Heart right ventricle (tissue), 16 donors: ENCODE data around the gene MAPK11. TPM values are rescaled to one million over a fixed set of nuclear protein-coding genes. Genes with fewer than 3 reads are reported as not detected.

Experiments used
- ATAC-seq, 8 donors: fragments of 200-7000 bp; cut with Tn5 transposase; one replicate each; pipeline ENCODE4 v1.9.1; 2020; ENCODE audit warnings: mild to moderate bottlenecking in 8 of 8, moderate library complexity in 8 of 8, moderate number of reproducible peaks in 1 of 8
- DNase-seq, 2 donors: peaks; one replicate each; pipeline ENCODE4 v3.0.0-alpha.2; 2020
- H3K27ac ChIP-seq, 10 donors: fragments of 200-600 bp; sonication (generic) in 2 of 10; one replicate each; pipeline versions ENCODE4 v1.5.0 to v1.8.0; 2020 to 2022; ENCODE audit warnings: mild to moderate bottlenecking in 3 of 10
- H3K27me3 ChIP-seq, 7 donors: fragments of 200-600 bp; one replicate each; pipeline ENCODE4 v1.8.0; 2021 to 2022; ENCODE audit warnings: mild to moderate bottlenecking in 2 of 7
- H3K36me3 ChIP-seq, 9 donors: fragments of 200-600 bp; sonication (generic) in 1 of 9; one replicate each; pipeline versions ENCODE4 v1.5.0 to v1.8.0; 2020 to 2022; ENCODE audit warnings: mild to moderate bottlenecking in 2 of 9
- H3K4me1 ChIP-seq, 9 donors: fragments of 200-600 bp; sonication (generic) in 1 of 9; one replicate each; pipeline versions ENCODE4 v1.5.0 to v1.8.0; 2020 to 2022; ENCODE audit warnings: mild to moderate bottlenecking in 4 of 9
- H3K4me3 ChIP-seq, 10 donors: fragments of 200-600 bp; sonication (generic) in 2 of 10; one replicate each; pipeline versions ENCODE4 v1.5.0 to v1.8.0; 2020 to 2022; ENCODE audit warnings: mild to moderate bottlenecking in 7 of 10, moderate library complexity in 2 of 10
- H3K9me3 ChIP-seq, 11 donors: fragments of 200-600 bp in 10 of 11; sonication (generic) in 2 of 11; one replicate each; pipeline versions ENCODE4 v1.5.0 to v1.8.0; 2013 to 2022; ENCODE audit warnings: mild to moderate bottlenecking in 2 of 11, control low read depth in 1 of 11, moderate library complexity in 1 of 11
- WGBS, 2 donors: extraction: QIAGEN DNeasy Blood & Tissue Kit; methylation state at CpG; one replicate each; pipeline ENCODE4 v1.1.7; 2013; ENCODE audit warnings: inconsistent platforms in 1 of 2; 5-methylcytosine and 5-hydroxymethylcytosine counted together
- intact Hi-C, 10 donors: fragments of 100-400 bp; cut with DNase I; formaldehyde crosslinking; loops; one replicate each; pipeline versions ENCODE4 v1.11.1 to v1.14.2; 2022
- polyA plus RNA-seq, 2 donors: library from polyadenylated mRNA; stranded (reverse); fragments of 200-250 nt; gene quantifications; one replicate each; pipeline ENCODE4 v1.2.3, GENCODE V29; 2013
- total RNA-seq, 10 donors: library from RNA; stranded (reverse); fragmentation: NEBNext Ultra II Directional in 3 of 10; extraction: Animal tissue kit (Norgen Biotek cat#: 25700) in 3 of 10; gene quantifications; one replicate each; pipeline versions ENCODE4 v1.2.1 to v1.2.4, GENCODE V29; 2021 to 2023
- TF ChIP-seq, protein P1 (sequence below), 9 donors: fragments of 200-600 bp; sonication (generic) in 2 of 9; IDR thresholded peaks; one replicate each; pipeline versions ENCODE4 v1.5.0 to v1.8.0; 2021 to 2022; ENCODE audit warnings: antibody characterized with exemption in 9 of 9, mild to moderate bottlenecking in 5 of 9, moderate library complexity in 1 of 9
- donor health status: Arrhythmogenic right ventricular cardiomyopathy.
- donor health status: ischemic (EF 13 %, LVEDD 7.1; RV severe dilation, severe dysfunction).
- donor health status: healthy with polysubstance abuse.
- donor health status: DM: no; HTN: yes; CAD: no.
- donor health status: DM: no; HTN: no; CAD: no.
- donor health status: ischemic (EF 25% LVEDD 6.9; RV normal size, moderate dysfunction).
- donor health status: ischemic (EF 25% LVEDD 5.7; RV mildly dilated, moderate dysfunction).
- donor health status: healthy.
- donor health status: DM: yes; HTN: yes; CAD: no.
- donor health status: Ischemic cardiomyopathy.
- donor health status: ischemic (EF 35%, LVEDD 5.7; RV mildly dilated, moderate dysfunction).
- donor health status: nonischemic (EF 11% LVEDD 7.7; RV severe dilation, severe dysfunction).
- donor health status: DM: yes; HTN: yes; CAD: no.
- donor health status: PGD.
- donor health status: ischemic (EF 29% LVEDD 5.4; RV normal size, mild dysfunction).
- donor health status: nonischemic (EF 23%, LVEDD 6.1; RV moderate dilation, normal function).

MAPK11 gene
- total and polyA plus RNA-seq, 12 donors: 4.3 to 18.0 (median 7.2) TPM

- WGBS, 2 donors: 92 to 93% methylated on average over 32 of the region's 32 CpGs
- no peak for ATAC-seq
- H3K27me3 ChIP-seq: no peaks in the 10 kb centered on the region
- peaks cover 16 to 54% (median 39%) of the 10 kb centered on the region in 9 donors for H3K4me1 ChIP-seq
- TF ChIP-seq, protein P1, sequence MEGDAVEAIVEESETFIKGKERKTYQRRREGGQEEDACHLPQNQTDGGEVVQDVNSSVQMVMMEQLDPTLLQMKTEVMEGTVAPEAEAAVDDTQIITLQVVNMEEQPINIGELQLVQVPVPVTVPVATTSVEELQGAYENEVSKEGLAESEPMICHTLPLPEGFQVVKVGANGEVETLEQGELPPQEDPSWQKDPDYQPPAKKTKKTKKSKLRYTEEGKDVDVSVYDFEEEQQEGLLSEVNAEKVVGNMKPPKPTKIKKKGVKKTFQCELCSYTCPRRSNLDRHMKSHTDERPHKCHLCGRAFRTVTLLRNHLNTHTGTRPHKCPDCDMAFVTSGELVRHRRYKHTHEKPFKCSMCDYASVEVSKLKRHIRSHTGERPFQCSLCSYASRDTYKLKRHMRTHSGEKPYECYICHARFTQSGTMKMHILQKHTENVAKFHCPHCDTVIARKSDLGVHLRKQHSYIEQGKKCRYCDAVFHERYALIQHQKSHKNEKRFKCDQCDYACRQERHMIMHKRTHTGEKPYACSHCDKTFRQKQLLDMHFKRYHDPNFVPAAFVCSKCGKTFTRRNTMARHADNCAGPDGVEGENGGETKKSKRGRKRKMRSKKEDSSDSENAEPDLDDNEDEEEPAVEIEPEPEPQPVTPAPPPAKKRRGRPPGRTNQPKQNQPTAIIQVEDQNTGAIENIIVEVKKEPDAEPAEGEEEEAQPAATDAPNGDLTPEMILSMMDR (IDR thresholded peaks at IDR 0.05): no peak
- no peak for DNase-seq
- H3K36me3 ChIP-seq: peaks cover 0 to 34% (median 0%) of the 10 kb centered on the region in 9 donors
- intact Hi-C loops: loop anchor here in 8 of 10 donors (5.0 to 10.0 kb wide), 6 partner anchors 78 to 275 kb away; partner anchors contain the start of genes LMF2 (in 4 of the 8), NCAPH2 (in 4 of the 8), DENND6B (in 3 of the 8) and PPP6R2 (in 2 of the 8)
- no peaks in the 10 kb centered on the region for H3K9me3 ChIP-seq
- peak overlapping the region in 6 of 10 donors; percentile 75 to 94 (median 82) for H3K4me3 ChIP-seq
- no peak overlapping the region for H3K27ac ChIP-seq
These were observed 20.6 kb downstream of the MAPK11 start for GRCh38 chr22:50249341-50250248.

- H3K4me1 ChIP-seq: peaks cover 23 to 61% (median 48%) of the 10 kb centered on the region in 9 donors
- intact Hi-C loops: loop anchor here in 5 of 10 donors (10.0 kb wide), 2 partner anchors 256 to 276 kb away; partner anchors contain the start of genes LMF2 (in 4 of the 5), NCAPH2 (in 4 of the 5) and SCO2 (in 1 of the 5)
- 90 to 91% methylated on average over 29 of the region's 29 CpGs for WGBS, 2 donors
These were observed 21.7 kb downstream of the MAPK11 start for GRCh38 chr22:50248196-50249081.

DNA sequence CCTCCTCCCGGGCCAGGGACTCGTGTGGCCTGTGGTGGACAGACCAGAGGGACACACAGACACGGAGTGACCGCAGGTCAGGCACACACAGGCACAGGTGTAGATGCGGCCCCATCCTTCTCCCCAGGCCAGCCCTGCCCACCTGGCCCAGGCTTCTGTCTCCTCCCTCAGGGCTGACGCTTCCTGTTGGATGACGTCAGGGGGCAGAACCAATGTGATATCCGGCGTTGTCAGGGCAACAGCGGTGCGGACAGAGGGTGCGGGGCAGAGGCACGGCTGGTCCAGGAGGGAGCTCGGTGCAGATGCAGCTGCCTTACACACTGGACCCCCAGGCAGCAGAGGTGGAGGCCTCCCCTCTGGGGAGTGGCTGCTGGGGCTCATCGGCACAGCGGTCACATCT is 22.4 kb downstream of the MAPK11 start:
- H3K4me3 ChIP-seq: no peak overlapping the region
- H3K27me3 ChIP-seq: no peaks in the 10 kb centered on the region
- 46 to 47% methylated on average over 16 of the region's 16 CpGs for WGBS, 2 donors
- peaks cover 30 to 68% (median 55%) of the 10 kb centered on the region in 9 donors for H3K4me1 ChIP-seq
- no peak for ATAC-seq
- TF ChIP-seq, protein P1 (IDR thresholded peaks at IDR 0.05): no peak
- H3K9me3 ChIP-seq: no peaks in the 10 kb centered on the region
- no peak overlapping the region for H3K27ac ChIP-seq
- intact Hi-C loops: loop anchor here in 5 of 10 donors (10.0 kb wide), 2 partner anchors 257 to 277 kb away; partner anchors contain the start of genes LMF2 (in 4 of the 5), NCAPH2 (in 4 of the 5) and SCO2 (in 1 of the 5)
- H3K36me3 ChIP-seq: peaks cover 0 to 31% (median 0%) of the 10 kb centered on the region in 9 donors
- DNase-seq: no peak

More at GRCh38 chr22:50248196-50249081, 21.7 kb downstream of the MAPK11 start:
- peaks cover 0 to 31% (median 0%) of the 10 kb centered on the region in 9 donors for H3K36me3 ChIP-seq
- no peak for ATAC-seq
- H3K27me3 ChIP-seq: no peaks in the 10 kb centered on the region
- H3K27ac ChIP-seq: no peak overlapping the region
- H3K4me3 ChIP-seq: no peak overlapping the region
- H3K9me3 ChIP-seq: no peaks in the 10 kb centered on the region
- TF ChIP-seq, protein P1 (IDR thresholded peaks at IDR 0.05): no peak
- DNase-seq: no peak
